Skin epidermis (tissue), 12 donors: ENCODE measurements around the gene EIF4G3.
"Not testable (repeated sequence)": the region's sequence is repeated elsewhere in the genome, so short reads cannot be mapped to it uniquely, and the experiment has no call there.

Source experiments
- H3K27ac ChIP-seq, 21 experiments: fragments of 200-600 bp; sonication (generic) in 11 of 21; one replicate each; pipeline ENCODE4 v1.5.0; 2020; ENCODE audit warnings: mild to moderate bottlenecking in 3 of 21, inconsistent platforms in 2 of 21, moderate library complexity in 2 of 21
- H3K4me3 ChIP-seq, 7 experiments: fragments of 200-600 bp; sonication (generic) in 2 of 7; one replicate each; pipeline ENCODE4 v1.5.0; 2020; ENCODE audit warnings: inconsistent platforms in 2 of 7, mild to moderate bottlenecking in 2 of 7, moderate library complexity in 1 of 7

Gene EIF4G3

GRCh38 chr1:21157868-21158267 is 18.8 kb downstream of the EIF4G3 start:
- H3K27ac ChIP-seq: no peak overlapping the region

DNA sequence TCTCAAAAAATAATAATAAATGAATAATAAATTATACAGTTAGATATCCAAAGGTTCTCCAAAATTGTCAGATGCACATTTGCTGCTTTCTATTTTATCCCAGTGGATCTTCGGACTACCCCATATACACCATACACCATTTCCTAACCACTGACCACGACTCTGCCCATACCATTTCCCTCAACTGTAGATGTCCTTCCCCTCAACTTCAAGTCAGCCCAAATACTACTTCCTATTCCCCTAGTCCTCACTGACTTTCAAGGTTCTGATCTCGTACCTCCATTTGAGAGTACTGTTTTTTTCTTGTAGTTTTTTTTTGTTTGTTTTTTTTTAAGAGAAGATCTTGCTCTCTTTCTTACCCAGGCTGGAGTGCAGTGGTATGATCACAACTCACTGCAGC is 19.6 kb downstream of the EIF4G3 start:
- no peak overlapping the region for H3K27ac ChIP-seq
- no peak overlapping the region for H3K4me3 ChIP-seq

More at GRCh38 chr1:21157868-21158267, 18.8 kb downstream of the EIF4G3 start:
- H3K4me3 ChIP-seq: no peak overlapping the region

- no peak overlapping the region for H3K4me3 ChIP-seq
- H3K27ac ChIP-seq: no peak overlapping the region
These were observed 20.7 kb downstream of the EIF4G3 start for GRCh38 chr1:21156019-21156418.

DNA sequence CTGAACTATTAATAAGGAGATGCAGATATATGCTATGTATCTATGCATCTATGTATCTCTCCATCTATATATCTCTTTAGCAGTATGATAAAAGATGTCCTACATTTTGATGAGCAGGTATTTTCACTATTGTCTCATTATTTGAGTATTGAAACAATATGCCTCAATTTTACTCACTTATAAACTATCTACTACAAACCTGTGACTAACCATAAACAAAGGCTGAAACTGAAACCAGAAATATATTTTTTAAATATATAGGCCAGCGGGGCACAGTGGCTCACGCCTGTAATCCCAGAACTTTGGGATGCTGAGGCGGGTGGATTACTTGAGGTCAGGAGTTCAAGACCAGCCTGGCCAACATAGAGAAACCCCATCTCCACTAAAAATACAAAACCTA is 22.0 kb downstream of the EIF4G3 start:
- Histone ChIP-seq H3K27ac (no peak overlapping the region), H3K4me3 (no peak overlapping the region)

GRCh38 chr1:21153388-21153787 is 23.3 kb downstream of the EIF4G3 start:
- H3K27ac ChIP-seq: no peak overlapping the region
- H3K4me3 ChIP-seq: no peak overlapping the region

DNA sequence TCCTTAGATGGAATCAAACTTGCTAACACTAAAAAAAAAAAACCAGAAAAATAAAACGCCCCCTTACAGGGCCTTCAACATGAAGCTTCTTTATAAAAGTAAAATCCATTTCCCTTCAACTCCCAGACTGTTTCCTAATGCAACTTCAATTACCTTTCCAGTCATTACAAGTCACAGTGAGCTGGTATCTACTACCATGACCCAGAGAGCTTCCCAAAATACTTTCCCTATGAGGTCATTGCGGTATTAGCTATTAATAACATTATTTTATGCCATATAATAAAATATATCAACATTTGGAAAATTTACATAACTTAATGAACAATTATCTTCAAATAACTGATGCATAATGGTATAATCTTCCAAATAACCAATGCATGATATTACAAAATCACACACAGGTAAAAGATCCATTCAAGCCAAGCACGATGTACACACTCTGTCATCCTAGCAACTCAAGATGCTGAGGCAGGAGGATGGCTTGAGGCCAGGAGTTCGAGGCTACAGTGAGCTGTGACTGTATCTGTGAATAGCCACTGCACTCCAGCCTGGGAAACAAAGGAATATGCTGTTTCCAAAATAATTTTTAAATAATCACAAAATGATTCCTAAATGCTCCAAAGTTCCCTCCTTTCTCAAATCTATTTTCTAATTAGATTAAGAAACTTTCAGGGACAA is 24.1 kb downstream of the EIF4G3 start:
- H3K27ac ChIP-seq: no peak overlapping the region
- H3K4me3 ChIP-seq: no peak overlapping the region

DNA sequence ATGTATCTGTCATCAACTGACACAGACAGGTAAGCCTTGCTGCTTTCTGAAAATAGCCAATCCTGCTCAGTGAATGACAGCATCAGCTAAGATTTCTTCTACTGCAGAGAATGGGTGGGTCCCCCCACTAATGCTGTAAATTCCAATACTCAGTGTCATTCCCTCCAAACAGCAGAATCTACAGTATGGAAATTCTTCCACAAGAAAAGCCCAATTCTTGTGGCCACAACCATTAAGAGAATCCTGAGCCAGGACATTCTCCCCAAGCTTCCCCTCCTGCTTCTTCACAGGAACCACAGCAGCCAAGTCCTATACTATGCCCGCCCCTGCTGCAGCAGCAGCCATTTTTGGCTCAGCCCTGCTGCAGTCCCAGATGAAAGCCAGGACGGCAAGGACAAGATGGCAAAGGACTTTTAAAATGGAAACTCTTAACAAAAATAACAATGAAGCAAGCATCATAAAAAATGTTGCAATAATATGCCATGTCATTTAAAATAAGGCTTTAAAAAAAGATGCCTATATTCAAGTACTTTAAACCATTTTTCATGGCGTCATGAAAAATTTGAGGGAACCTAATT is 26.8 kb downstream of the EIF4G3 start:
- Histone ChIP-seq H3K27ac (peak overlapping the region in 14 of 21 experiments; percentile 1 to 73 (median 44)), H3K4me3 (no peak overlapping the region)

- H3K4me3 ChIP-seq: no peak overlapping the region
These were observed 27.3 kb downstream of the EIF4G3 start for GRCh38 chr1:21149430-21149854.

DNA sequence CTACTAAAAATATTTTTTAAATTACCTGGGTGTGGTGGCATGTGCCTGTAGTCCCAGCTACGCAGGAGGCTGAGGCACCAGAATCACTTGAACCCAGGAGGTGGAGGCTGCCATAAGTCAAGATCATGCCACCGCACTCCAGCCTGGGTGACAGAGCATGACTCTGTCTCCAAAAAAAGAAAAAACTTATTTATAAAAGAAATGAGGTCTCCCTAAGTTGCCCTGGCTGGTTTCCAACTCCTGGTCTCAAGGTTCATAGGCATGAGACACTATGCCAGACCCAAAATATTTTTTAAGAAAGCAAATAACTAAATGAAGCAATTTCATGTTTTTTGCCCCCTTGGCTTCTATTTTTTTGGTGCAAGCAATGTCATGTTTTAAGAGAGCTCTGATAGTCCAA is 32.9 kb downstream of the EIF4G3 start:
- H3K4me3 ChIP-seq: no peak overlapping the region
- no peak overlapping the region for H3K27ac ChIP-seq

More at GRCh38 chr1:21149430-21149854, 27.3 kb downstream of the EIF4G3 start:
- H3K27ac ChIP-seq: peak overlapping the region in 9 of 21 experiments; percentile 18 to 72 (median 62)

GRCh38 chr1:21143138-21143537 is 33.6 kb downstream of the EIF4G3 start:
- no peak overlapping the region for H3K27ac ChIP-seq
- no peak overlapping the region for H3K4me3 ChIP-seq

DNA sequence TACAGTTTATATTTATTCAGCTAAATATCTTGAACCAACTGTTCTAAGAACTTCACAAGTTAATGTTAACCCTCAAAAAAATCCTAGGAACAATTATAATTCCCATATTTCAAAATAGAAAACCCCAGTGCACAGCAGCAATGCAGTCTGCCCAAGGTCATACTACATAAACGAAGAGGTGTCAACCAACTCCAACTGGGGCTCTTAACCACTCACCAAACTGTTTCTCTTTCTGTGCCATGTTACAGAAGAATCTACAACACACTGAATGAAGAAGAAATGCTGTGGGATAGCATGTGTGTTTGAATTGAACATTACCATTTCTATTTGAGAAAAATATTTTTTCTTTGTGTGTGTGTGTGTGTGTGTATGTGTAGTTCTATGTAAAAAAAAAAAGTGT is 35.7 kb downstream of the EIF4G3 start:
- no peak overlapping the region for H3K27ac ChIP-seq
- no peak overlapping the region for H3K4me3 ChIP-seq

- H3K27ac ChIP-seq: peak overlapping the region in 1 of 21 experiments; percentile 9
- H3K4me3 ChIP-seq: no peak overlapping the region
These were observed 37.1 kb downstream of the EIF4G3 start for GRCh38 chr1:21139601-21140000.

GRCh38 chr1:21136344-21136743 is 40.4 kb downstream of the EIF4G3 start:
- H3K4me3 ChIP-seq, H3K27ac ChIP-seq: not testable (repeated sequence)

GRCh38 chr1:21131200-21131599 is 45.5 kb downstream of the EIF4G3 start:
- Histone ChIP-seq H3K4me3 (no peak overlapping the region), H3K27ac (no peak overlapping the region)

DNA sequence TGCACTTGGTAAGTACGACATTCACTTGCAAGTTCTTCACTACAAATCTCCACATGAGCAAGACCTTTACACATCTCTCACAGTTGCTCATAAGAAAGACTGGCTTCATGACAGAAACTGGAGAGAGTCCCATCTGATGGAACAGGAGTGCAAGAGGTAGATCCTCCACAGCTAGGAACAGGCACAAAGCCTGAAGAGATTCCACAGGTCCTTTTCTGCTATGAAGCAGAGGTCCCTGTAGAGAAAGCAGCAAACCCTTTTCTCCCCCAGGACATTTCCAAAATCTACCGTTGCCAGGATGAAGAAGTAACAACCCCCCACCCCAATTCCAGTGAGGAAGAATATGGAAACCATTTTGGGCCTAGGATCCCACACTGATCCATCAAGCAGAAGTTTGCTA is 47.3 kb downstream of the EIF4G3 start:
- H3K27ac ChIP-seq: no peak overlapping the region
- no peak overlapping the region for H3K4me3 ChIP-seq

- H3K4me3 ChIP-seq: no peak overlapping the region
- H3K27ac ChIP-seq: no peak overlapping the region
These were observed 50.4 kb downstream of the EIF4G3 start for GRCh38 chr1:21126324-21126723.

- H3K27ac ChIP-seq: no peak overlapping the region
These were observed 51.9 kb downstream of the EIF4G3 start for GRCh38 chr1:21124846-21125245.

GRCh38 chr1:21123287-21123948 is 53.3 kb downstream of the EIF4G3 start:
- H3K27ac ChIP-seq: no peak overlapping the region

More at GRCh38 chr1:21124846-21125245, 51.9 kb downstream of the EIF4G3 start:
- H3K4me3 ChIP-seq: no peak overlapping the region

DNA sequence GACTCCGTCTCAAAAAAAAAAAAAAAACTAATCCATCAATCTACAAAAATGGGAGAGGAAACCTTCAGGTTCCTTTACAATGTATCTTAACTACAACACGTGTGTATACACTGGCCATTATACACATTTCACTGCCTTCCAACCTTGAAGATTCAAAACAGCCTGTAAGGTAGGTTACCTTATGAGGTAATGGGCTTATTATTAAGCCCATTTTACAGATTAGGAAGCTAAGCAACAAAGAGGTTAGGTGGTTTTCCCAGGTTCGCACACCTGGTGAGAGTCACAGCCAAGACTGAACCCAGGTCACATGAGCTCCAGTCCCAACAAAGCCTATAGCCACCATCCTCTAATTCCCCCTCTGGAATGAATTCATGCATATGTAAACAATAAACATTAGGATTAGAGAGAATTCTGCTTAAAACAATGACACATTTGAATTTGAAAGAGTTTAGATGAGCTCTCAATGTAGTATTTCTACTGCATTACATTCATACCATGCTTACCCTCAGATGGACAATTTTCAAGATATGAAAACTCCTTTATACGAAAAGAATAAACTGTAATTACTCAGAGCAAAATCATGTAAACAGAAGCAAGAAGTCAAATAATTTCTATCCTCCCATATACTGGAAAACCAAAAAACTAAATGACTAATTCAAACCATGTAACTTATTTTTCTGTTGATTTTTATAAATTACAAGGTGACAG is 54.8 kb downstream of the EIF4G3 start:
- H3K4me3 ChIP-seq: no peak overlapping the region
- no peak overlapping the region for H3K27ac ChIP-seq

More at GRCh38 chr1:21123287-21123948, 53.3 kb downstream of the EIF4G3 start:
- H3K4me3 ChIP-seq: no peak overlapping the region

GRCh38 chr1:21118167-21118566 is 58.5 kb downstream of the EIF4G3 start:
- Histone ChIP-seq H3K4me3 (no peak overlapping the region), H3K27ac (no peak overlapping the region)
